SJCRH30 (cell line): Measurements from ENCODE around the gene AK9. TPM values are rescaled to one million over a fixed set of nuclear protein-coding genes. Genes with fewer than 3 reads are reported as not detected.
"Not testable (repeated sequence)": the region's sequence is repeated elsewhere in the genome, so short reads cannot be mapped to it uniquely, and the experiment has no call there.

Source experiments
- DNase-seq, 2 experiments: peaks; one replicate each; pipeline ENCODE4 v3.0.0-alpha.2; 2015 to 2020
- H3K27ac ChIP-seq: fragments of 250-450 bp; sonication (Bioruptor Pico); 2 replicates; pipeline ENCODE4 v1.5.1; 2020; ENCODE audit warnings: mild to moderate bottlenecking, moderate library complexity
- H3K27me3 ChIP-seq: fragments of 250-450 bp; sonication (Bioruptor Pico); 2 replicates; pipeline ENCODE4 v1.5.1; 2020; ENCODE audit warnings: mild to moderate bottlenecking, moderate library complexity
- H3K36me3 ChIP-seq: fragments of 250-450 bp; sonication (Bioruptor Pico); 2 replicates; pipeline ENCODE4 v1.5.1; 2020; ENCODE audit warnings: mild to moderate bottlenecking, moderate library complexity
- H3K4me1 ChIP-seq: fragments of 250-450 bp; sonication (Bioruptor Pico); 2 replicates; pipeline ENCODE4 v1.5.1; 2020; ENCODE audit warnings: mild to moderate bottlenecking, moderate library complexity
- H3K4me3 ChIP-seq: fragments of 250-450 bp; sonication (Bioruptor Pico); 2 replicates; pipeline ENCODE4 v1.5.1; 2020; ENCODE audit warnings: mild to moderate bottlenecking, moderate library complexity
- H3K9me3 ChIP-seq: fragments of 250-450 bp; sonication (Bioruptor Pico); replicated peaks from 2 replicates; pipeline ENCODE4 v1.5.1; 2020; ENCODE audit warnings: mild to moderate bottlenecking, moderate library complexity
- total RNA-seq: library from RNA; depleted of rRNA; stranded (reverse); fragments of >200 nt; shearing (Covaris generic); gene quantifications from 2 replicates; pipeline ENCODE4 v1.2.3, GENCODE V29; 2014

The AK9 gene
- total RNA-seq, 1 experiment from 2014 or later = 3.8 TPM

DNA sequence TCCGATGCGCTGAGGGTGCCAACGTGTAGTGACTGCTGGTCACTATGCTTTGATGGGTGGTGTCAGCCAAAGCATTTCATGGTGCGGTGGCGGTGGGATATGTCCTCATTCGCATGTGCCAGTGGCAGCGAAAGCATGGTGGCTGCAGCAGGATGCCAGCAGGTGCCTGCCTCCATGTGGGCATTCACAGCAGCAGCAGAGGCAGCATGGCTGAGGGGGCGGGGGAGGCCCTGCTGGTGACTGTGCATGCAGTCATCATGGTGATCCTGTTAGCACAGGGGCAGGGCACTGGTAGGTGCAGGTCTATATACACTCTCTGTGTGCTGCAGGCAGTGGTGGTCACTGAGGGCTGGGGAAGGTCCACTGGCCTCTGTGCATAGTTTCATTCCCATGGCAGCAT lies 22.1 kb upstream of the AK9 start:
- H3K36me3 ChIP-seq = no peaks in the 10 kb centered on the region
- DNase-seq = no peak
- H3K4me3 ChIP-seq = no peak overlapping the region
- H3K27ac ChIP-seq = no peak overlapping the region
- H3K9me3 ChIP-seq = no peaks in the 10 kb centered on the region
- H3K27me3 ChIP-seq = no peaks in the 10 kb centered on the region
- H3K4me1 ChIP-seq = no peaks in the 10 kb centered on the region

- H3K4me3 ChIP-seq, H3K4me1 ChIP-seq, H3K27ac ChIP-seq, H3K9me3 ChIP-seq, H3K27me3 ChIP-seq, H3K36me3 ChIP-seq, DNase-seq: not testable (repeated sequence)
Observed at GRCh38 chr6:109708099-109708498, 17.1 kb upstream of the AK9 start.

DNA sequence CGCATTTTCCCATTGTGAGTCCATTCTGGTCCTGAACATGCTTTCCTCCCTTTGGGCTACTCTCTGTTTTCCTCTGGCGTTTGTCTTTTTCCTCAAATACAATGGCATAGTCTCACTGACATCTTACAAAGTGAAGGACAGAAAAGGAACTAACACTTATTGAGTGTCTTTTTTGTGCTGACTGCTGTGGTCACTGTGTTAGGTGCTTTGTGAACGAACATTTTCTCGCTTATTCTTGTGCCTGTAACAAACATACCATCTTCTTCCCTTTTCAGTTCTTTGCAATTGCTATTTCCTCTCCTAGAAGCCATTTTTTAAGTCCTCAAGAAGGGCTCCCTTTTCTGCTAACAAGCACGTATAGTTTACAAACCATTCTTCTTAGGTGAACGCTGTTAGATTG lies 15.5 kb upstream of the AK9 start:
- DNase-seq = no peak
- H3K36me3 ChIP-seq = no peaks in the 10 kb centered on the region
- no peaks in the 10 kb centered on the region for H3K9me3 ChIP-seq
- no peaks in the 10 kb centered on the region for H3K27me3 ChIP-seq
- no peak overlapping the region for H3K27ac ChIP-seq
- H3K4me1 ChIP-seq = no peaks in the 10 kb centered on the region
- H3K4me3 ChIP-seq = no peak overlapping the region

DNA sequence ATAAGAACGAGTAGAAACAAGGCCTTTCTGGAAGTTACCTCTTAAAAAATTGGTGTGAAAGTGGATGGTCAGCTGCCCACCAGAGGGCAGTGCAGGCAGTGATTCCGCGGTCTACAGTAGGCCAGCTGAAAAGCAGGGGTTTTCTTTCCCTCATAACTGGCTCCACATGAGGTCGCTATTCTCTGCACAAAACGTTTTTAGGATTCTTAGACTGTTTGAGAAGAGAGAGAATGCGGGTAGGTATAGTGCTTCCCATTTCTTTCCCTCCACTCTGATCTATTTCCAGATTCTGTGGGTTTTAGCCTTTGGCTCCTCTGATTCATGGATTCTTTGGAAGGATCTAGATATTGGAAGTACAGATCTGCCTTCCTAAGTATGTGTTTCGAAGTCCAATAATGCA lies 14.3 kb upstream of the AK9 start:
- Histone ChIP-seq H3K27ac (no peak overlapping the region), H3K4me3 (no peak overlapping the region), H3K4me1 (no peaks in the 10 kb centered on the region), H3K27me3 (no peaks in the 10 kb centered on the region), H3K36me3 (no peaks in the 10 kb centered on the region), H3K9me3 (no peaks in the 10 kb centered on the region)
- DNase-seq = peak; percentile 69 to 90

DNA sequence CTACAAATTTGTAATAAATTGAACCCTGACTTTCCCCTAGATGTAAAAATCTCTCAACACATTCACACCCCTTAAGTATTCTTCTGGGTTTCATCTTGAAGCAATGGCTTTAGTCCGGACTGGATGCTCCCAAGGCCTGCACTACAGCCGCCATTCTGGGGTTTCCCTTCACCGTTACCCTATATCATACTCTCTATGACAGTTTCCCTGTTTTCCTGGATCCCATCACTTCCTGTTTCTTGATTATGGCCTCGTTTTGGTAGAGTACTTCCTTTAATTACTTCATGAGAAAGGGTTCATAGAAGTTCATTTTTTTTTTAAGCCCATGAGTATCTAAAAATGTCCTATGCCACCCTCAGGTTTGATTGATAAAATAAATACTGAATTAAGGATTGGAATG lies 11.8 kb upstream of the AK9 start:
- Histone ChIP-seq H3K4me3 (no peak overlapping the region), H3K4me1 (no peaks in the 10 kb centered on the region), H3K27me3 (no peaks in the 10 kb centered on the region), H3K36me3 (no peaks in the 10 kb centered on the region), H3K27ac (no peak overlapping the region), H3K9me3 (no peaks in the 10 kb centered on the region)
- no peak for DNase-seq

DNA sequence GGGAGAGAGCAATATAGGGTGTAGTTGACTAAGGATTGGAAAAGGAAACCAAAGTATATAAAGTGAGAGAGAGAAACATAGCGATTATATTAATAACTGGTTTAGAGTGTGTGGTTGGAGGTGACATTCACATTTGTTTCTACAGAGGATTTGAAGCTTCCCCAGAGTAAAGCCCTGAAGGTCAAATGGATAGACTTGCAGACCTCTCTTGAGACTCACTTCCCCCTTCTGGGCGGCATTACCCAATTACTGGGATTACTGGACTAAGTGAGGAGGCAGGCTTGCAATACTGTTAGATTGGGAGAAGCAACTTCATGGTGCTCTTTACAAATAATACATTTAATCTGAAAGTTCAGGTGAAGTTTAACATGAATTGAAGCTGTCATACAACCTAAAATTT lies 10.8 kb upstream of the AK9 start:
- H3K4me1 ChIP-seq = no peaks in the 10 kb centered on the region
- H3K27me3 ChIP-seq = no peaks in the 10 kb centered on the region
- no peak for DNase-seq
- no peak overlapping the region for H3K27ac ChIP-seq
- no peaks in the 10 kb centered on the region for H3K9me3 ChIP-seq
- no peaks in the 10 kb centered on the region for H3K36me3 ChIP-seq
- no peak overlapping the region for H3K4me3 ChIP-seq

DNA sequence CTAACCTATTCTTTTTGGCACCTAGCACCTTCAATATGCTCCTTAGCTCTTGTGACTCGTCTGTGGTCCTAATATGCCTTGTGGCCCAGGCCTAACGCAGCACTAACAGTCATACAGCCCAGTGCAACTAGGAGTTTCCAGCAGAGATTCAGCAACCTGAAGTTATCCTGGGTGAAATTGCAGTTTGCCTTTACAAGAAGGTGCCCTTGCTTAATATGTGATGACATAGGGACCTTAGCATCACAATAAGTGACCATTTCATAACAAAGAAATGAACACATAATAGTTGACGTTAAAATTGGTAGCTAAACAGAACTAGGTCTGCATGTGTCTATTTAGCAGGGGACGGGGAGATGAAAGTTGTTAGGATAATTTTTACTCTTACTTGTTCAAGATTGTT lies 10.2 kb upstream of the AK9 start:
- no peaks in the 10 kb centered on the region for H3K36me3 ChIP-seq
- H3K4me3 ChIP-seq = no peak overlapping the region
- no peaks in the 10 kb centered on the region for H3K27me3 ChIP-seq
- no peak overlapping the region for H3K27ac ChIP-seq
- H3K4me1 ChIP-seq = no peaks in the 10 kb centered on the region
- H3K9me3 ChIP-seq = no peaks in the 10 kb centered on the region
- DNase-seq = no peak

DNA sequence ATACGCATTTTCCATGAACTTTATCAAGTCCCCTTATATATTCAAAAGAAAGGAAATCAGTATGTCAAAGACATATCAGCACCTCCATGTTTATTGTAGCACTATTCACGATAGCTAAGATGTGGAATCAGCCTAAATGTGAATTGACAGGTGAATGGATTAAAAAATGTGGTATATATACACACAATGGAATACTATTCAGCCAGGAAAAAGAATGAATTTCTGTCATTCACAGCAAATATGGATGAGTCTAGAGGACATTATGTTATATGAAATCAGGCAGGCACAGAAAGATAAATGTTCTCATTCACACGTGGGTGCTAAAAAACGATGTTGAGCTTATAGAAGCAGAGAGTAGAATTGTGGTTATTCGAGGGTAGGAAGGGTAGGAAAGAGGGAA lies 5.4 kb upstream of the AK9 start:
- Histone ChIP-seq H3K36me3 (no peaks in the 10 kb centered on the region), H3K27ac (no peak overlapping the region), H3K27me3 (no peaks in the 10 kb centered on the region), H3K4me3 (no peak overlapping the region), H3K4me1 (no peaks in the 10 kb centered on the region), H3K9me3 (no peaks in the 10 kb centered on the region; the same call in 1 of the 2 replicates)
- no peak for DNase-seq

DNA sequence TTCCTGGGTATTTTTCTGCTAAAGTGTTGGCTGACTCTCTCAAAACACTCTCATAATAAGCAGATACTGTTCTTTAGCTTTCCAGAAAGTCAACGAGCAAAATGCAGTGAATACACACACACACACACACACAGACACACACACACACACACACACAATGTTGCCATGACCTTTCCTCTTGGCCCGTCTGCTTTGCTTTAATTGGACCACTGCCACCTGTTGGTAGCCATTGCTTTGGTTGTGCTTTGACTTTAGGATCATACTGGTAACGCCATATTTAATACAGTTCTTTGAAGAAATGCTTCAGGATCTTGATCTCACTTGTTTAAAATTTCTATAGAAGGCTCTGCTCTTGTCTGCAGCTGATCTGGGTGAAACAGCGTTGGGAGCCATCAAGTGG lies 4.5 kb upstream of the AK9 start:
- no peaks in the 10 kb centered on the region for H3K4me1 ChIP-seq
- H3K36me3 ChIP-seq = no peaks in the 10 kb centered on the region
- H3K9me3 ChIP-seq = no peaks in the 10 kb centered on the region; the same call in 1 of the 2 replicates
- no peak overlapping the region for H3K27ac ChIP-seq
- no peak overlapping the region for H3K4me3 ChIP-seq
- DNase-seq = peak; percentile 14
- no peaks in the 10 kb centered on the region for H3K27me3 ChIP-seq

DNA sequence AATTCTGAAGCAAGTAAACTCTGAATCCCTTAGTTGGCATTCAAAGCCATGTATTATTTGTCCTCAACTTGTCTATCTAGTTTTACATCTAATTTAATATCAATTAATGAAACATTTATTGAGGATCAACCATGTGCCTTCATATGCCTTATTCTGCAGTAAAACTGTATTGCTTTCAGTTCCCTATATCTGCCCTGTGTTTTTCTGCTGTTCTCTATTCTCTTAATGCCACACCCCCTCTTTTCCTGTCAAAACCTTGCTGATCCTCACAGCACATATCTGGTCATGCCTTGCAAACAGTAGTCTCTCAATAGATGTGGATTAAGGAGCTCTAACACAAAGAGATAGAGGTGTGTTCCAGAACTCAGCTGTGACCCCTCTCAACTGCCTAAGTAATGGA lies 2.1 kb upstream of the AK9 start:
- no peaks in the 10 kb centered on the region; the same call in 1 of the 2 replicates for H3K9me3 ChIP-seq
- H3K27ac ChIP-seq = no peak overlapping the region
- no peaks in the 10 kb centered on the region for H3K27me3 ChIP-seq
- no peaks in the 10 kb centered on the region for H3K4me1 ChIP-seq
- no peaks in the 10 kb centered on the region for H3K36me3 ChIP-seq
- no peak overlapping the region for H3K4me3 ChIP-seq
- no peak for DNase-seq

GRCh38 chr6:109690373-109690736 lies 647 bp downstream of the AK9 start:
- Histone ChIP-seq H3K9me3 (no peaks in the 10 kb centered on the region; the same call in 1 of the 2 replicates), H3K4me3 (peak overlapping the region; percentile 68), H3K27ac (peak overlapping the region; percentile 30), H3K4me1 (peaks cover 5% of the 10 kb centered on the region; the same call in 1 of the 2 replicates), H3K27me3 (no peaks in the 10 kb centered on the region), H3K36me3 (no peaks in the 10 kb centered on the region)
- peak; percentile 45 to 49 for DNase-seq

- H3K27ac ChIP-seq = peak overlapping the region; percentile 17; the same call in 1 of the 2 replicates
- no peaks in the 10 kb centered on the region for H3K27me3 ChIP-seq
- H3K4me1 ChIP-seq = peaks cover 5% of the 10 kb centered on the region; the same call in 1 of the 2 replicates
- no peak overlapping the region for H3K4me3 ChIP-seq
- H3K36me3 ChIP-seq = no peaks in the 10 kb centered on the region
- no peaks in the 10 kb centered on the region; the same call in 1 of the 2 replicates for H3K9me3 ChIP-seq
- peak; percentile 58 to 60 for DNase-seq
Observed at GRCh38 chr6:109687271-109687761, 3.7 kb downstream of the AK9 start.

DNA sequence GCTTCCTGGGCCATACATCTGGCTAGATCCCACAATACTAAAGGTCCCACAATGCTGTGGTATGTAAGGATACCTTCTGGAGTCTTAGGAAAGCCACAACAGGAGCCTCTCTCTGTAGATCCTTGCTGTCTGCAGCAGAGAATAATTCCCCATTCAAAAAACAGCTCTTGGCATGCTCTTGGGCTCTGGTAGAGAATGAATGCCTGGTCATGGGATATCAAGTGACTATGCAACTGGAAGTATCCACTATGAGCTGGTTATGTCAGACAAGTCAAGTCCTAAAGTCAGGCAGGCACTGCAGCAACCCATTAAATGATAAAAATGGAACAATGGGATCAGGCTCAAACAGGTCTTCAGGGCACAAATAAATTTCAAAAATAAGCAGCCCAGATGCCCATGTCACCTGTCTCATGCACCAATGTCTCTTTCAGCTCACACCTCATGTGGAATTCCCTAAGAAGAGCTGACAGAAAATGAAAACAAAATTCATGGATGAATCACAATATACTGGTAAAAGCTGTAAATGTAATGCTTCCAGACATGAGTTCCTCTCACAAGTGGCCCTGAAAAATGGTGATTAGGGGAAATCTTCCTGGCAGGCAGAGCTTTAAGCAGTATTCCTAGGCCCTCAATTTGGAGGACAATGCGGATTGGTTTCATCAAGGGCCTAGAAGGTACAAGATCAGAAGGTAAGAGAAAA lies 4.3 kb downstream of the AK9 start:
- no peak for DNase-seq
- peak overlapping the region; percentile 17; the same call in 1 of the 2 replicates for H3K27ac ChIP-seq
- no peaks in the 10 kb centered on the region for H3K27me3 ChIP-seq
- H3K4me1 ChIP-seq = peaks cover 5% of the 10 kb centered on the region; the same call in 1 of the 2 replicates
- no peaks in the 10 kb centered on the region for H3K36me3 ChIP-seq
- no peaks in the 10 kb centered on the region; the same call in 1 of the 2 replicates for H3K9me3 ChIP-seq
- H3K4me3 ChIP-seq = no peak overlapping the region

- H3K27me3 ChIP-seq, H3K36me3 ChIP-seq, H3K9me3 ChIP-seq, H3K4me1 ChIP-seq: not testable (repeated sequence)
- peak overlapping the region; percentile 39; the same call in 1 of the 2 replicates for H3K27ac ChIP-seq
- peak overlapping the region; percentile 54 for H3K4me3 ChIP-seq
- DNase-seq = peak; percentile 41 to 42
Observed at GRCh38 chr6:109678661-109679505, 12.1 kb downstream of the AK9 start.

GRCh38 chr6:109678240-109678639 lies 12.8 kb downstream of the AK9 start:
- H3K9me3 ChIP-seq = no peaks in the 10 kb centered on the region; the same call in 1 of the 2 replicates
- H3K27ac ChIP-seq = no peak overlapping the region
- H3K4me1 ChIP-seq = no peaks in the 10 kb centered on the region
- no peak for DNase-seq
- no peaks in the 10 kb centered on the region for H3K27me3 ChIP-seq
- peak overlapping the region; percentile 54 for H3K4me3 ChIP-seq
- H3K36me3 ChIP-seq = no peaks in the 10 kb centered on the region
